ENCODE results near the gene ODAPH.

DNA sequence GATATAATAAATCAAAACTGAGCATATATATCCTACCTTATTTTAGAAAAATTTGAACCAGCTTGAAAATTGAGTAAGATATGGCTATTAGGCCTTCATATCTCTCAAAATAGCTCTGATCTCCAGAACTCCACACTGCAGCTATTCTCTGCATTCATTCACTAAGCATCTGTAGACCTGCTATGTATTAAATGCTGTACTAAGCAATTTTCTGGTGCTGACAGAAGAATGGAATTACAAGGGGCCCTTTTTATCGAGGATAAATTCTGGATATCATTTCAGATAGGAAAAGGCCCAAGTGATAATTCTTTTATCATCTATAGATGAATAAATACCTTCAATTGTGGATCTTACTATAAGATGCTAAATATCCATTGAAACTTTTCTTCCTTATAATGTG is 39.7 kb upstream of the ODAPH start:
- no peak for TF ChIP-seq EZH2 (IDR thresholded peaks at IDR 0.05; ENCODE audit: low read length)
- TF ChIP-seq, protein P1, sequence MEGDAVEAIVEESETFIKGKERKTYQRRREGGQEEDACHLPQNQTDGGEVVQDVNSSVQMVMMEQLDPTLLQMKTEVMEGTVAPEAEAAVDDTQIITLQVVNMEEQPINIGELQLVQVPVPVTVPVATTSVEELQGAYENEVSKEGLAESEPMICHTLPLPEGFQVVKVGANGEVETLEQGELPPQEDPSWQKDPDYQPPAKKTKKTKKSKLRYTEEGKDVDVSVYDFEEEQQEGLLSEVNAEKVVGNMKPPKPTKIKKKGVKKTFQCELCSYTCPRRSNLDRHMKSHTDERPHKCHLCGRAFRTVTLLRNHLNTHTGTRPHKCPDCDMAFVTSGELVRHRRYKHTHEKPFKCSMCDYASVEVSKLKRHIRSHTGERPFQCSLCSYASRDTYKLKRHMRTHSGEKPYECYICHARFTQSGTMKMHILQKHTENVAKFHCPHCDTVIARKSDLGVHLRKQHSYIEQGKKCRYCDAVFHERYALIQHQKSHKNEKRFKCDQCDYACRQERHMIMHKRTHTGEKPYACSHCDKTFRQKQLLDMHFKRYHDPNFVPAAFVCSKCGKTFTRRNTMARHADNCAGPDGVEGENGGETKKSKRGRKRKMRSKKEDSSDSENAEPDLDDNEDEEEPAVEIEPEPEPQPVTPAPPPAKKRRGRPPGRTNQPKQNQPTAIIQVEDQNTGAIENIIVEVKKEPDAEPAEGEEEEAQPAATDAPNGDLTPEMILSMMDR (optimal IDR thresholded peaks at IDR 0.05 in 1 of 3, IDR thresholded peaks at IDR 0.05 in 1 of 3, conservative IDR thresholded peaks at IDR 0.05 in 1 of 3; ENCODE audit: extremely low read depth in 1 of 3, insufficient read depth in 2 of 3, low read length in 3 of 3): no peak
